ENCODE results near the gene LAPTM5. TPM values are rescaled to one million over a fixed set of nuclear protein-coding genes. Genes with fewer than 3 reads are reported as not detected.

LAPTM5 gene
- total and polyA plus RNA-seq, 2 of the 8 experiments (the other 6 are each of a cell fraction or from before 2014, with no cell fraction given), result 0.37 to 1.4 TPM

GRCh38 chr1:30783256-30783915, 25.8 kb upstream of the LAPTM5 start:
- Histone ChIP-seq H4K91ac (replicated peaks; ENCODE audit: insufficient read length, low read length) (no peak overlapping the region), H3K79me1 (ENCODE audit: low read depth, low read length) (no peaks in the 10 kb centered on the region), H3K18ac (ENCODE audit: extremely low read depth, low read length) (no peak overlapping the region), H3K23me2 (ENCODE audit: low read depth, low read length) (no peaks in the 10 kb centered on the region), H3K4ac (replicated peaks; ENCODE audit: insufficient read length, low read depth, low read length) (no peak overlapping the region), H4K20me1 (replicated peaks in 1 of 2; ENCODE audit: control insufficient read depth in 1 of 2, insufficient read depth in 2 of 2, low read length in 2 of 2) (no peaks in the 10 kb centered on the region), H3K9ac (replicated peaks in 1 of 4; ENCODE audit: extremely low read depth in 1 of 4, low read depth in 3 of 4, low read length in 3 of 4) (no peak overlapping the region), H2AFZ (ENCODE audit: low read length) (no peak overlapping the region), H2BK20ac (ENCODE audit: low read length) (no peak overlapping the region), H3K4me2 (ENCODE audit: insufficient read depth in 1 of 2, low read depth in 2 of 2, low read length in 2 of 2) (no peak overlapping the region), H4K8ac (ENCODE audit: extremely low read depth, insufficient read depth, low read length) (no peak overlapping the region), H3K4me3 (ENCODE audit: extremely low read depth in 1 of 4, insufficient read depth in 2 of 4, low read depth in 3 of 4, low read length in 4 of 4) (no peak overlapping the region), H3K36me3 (ENCODE audit: control insufficient read depth in 2 of 4, insufficient read depth in 4 of 4, low read length in 3 of 4) (no peaks in the 10 kb centered on the region), H3K56ac (replicated peaks; ENCODE audit: insufficient read length, low read depth, low read length) (no peak overlapping the region), H3K27me3 (replicated peaks in 1 of 4; ENCODE audit: control insufficient read depth in 3 of 4, extremely low read depth in 1 of 4, insufficient read depth in 3 of 4, low read length in 3 of 4) (no peaks in the 10 kb centered on the region; a peak in 1 of 7 replicates), H3K9me3 (ENCODE audit: insufficient read depth in 2 of 2, low read depth in 1 of 2, low read length in 1 of 2) (no peaks in the 10 kb centered on the region), H4K5ac (ENCODE audit: insufficient read length, low read depth, low read length) (no peak overlapping the region), H3K27ac (ENCODE audit: low read depth, low read length) (no peak overlapping the region), H2BK5ac (ENCODE audit: low read depth, low read length) (no peak overlapping the region), H2BK15ac (ENCODE audit: low read length) (0 out of 2 replicates have a peak overlapping the region, but pooled peaks have one; percentile 72), H3K23ac (ENCODE audit: insufficient read length) (no peak overlapping the region), H3K4me1 (replicated peaks in 1 of 4; ENCODE audit: control insufficient read depth in 3 of 4, insufficient read depth in 4 of 4, low read length in 3 of 4) (peaks cover 0 to 4% (median 2%) of the 10 kb centered on the region in 4 experiments; a peak in 5 of 7 replicates), H2AK5ac (ENCODE audit: low read depth, low read length) (no peak overlapping the region), H2BK120ac (replicated peaks; ENCODE audit: low read depth, low read length) (no peak overlapping the region), H2BK12ac (ENCODE audit: low read depth, low read length) (0 out of 2 replicates have a peak overlapping the region, but pooled peaks have one; percentile 27), H3K14ac (ENCODE audit: insufficient read length) (no peak overlapping the region), H3K79me2 (ENCODE audit: control insufficient read depth in 1 of 2, insufficient read depth in 2 of 2, low read length in 2 of 2) (no peaks in the 10 kb centered on the region)
- WGBS, 2 experiments (ENCODE audit: extremely low coverage in 1 of 2, insufficient coverage in 1 of 2, insufficient read length in 1 of 2, insufficient replicate concordance in 2 of 2, low coverage in 1 of 2, low lambda C conversion rate in 2 of 2, missing lambda C conversion rate in 1 of 2), result 86% methylated on average over 16 of the region's 16 CpGs; no CpG with 5 or more reads in 1 of the 2 experiments
- no peak for FAIRE-seq
- DNase-seq (ENCODE audit: low read depth in 1 of 2, low spot score in 2 of 2), result no peak
- ChIA-PET POLR2A (ENCODE audit: partially characterized antibody) (interaction anchor here (1.1 to 1.4 kb wide), 3 partner anchors 9 to 128 kb away, joined by 3 to 6 read pairs (median 3); no protein-coding TSS in a partner anchor), CTCF (ENCODE audit: partially characterized antibody) (interaction anchor here (0.8 to 51.2 kb wide), 28 partner anchors 11 to 1358 kb away, joined by 3 to 1640 read pairs (median 4); partner anchors contain the start of genes LAPTM5, MATN1 and SDC3)
- no peak for TF ChIP-seq RAD21 (IDR thresholded peaks at IDR 0.05 in 1 of 2, conservative IDR thresholded peaks at IDR 0.05 in 1 of 2; ENCODE audit: low read depth in 2 of 2, low read length in 2 of 2)
- TF ChIP-seq USF2 (IDR thresholded peaks at IDR 0.05; ENCODE audit: low read length), result no peak
- TF ChIP-seq CTCF (IDR thresholded peaks at IDR 0.05; ENCODE audit: control extremely low read depth in 1 of 3, insufficient read depth in 1 of 3, low read depth in 1 of 3, low read length in 3 of 3), result no peak
- TF ChIP-seq ATF3 (IDR thresholded peaks at IDR 0.05; ENCODE audit: insufficient read depth, low read depth, low read length), result no peak
- TF ChIP-seq JUN (IDR thresholded peaks at IDR 0.05; ENCODE audit: low read depth, low read length), result no peak
- no peak for TF ChIP-seq CBX5 (IDR thresholded peaks at IDR 0.05; ENCODE audit: low read depth, low read length)
- no peak for TF ChIP-seq CHD2 (IDR thresholded peaks at IDR 0.05; ENCODE audit: low read length)
